SK-N-SH treated with all-trans-retinoic acid at 6 μM for 48 hours (cell line): ENCODE measurements around the gene CDCA8.
A peak's percentile ranks its signal among the peaks of the same experiment; 100 is the strongest.

ENCODE experiments used
- ATAC-seq: fragments of 200-7000 bp; cut with Tn5 transposase; 3 replicates; pipeline ENCODE4 v1.9.1; 2020; ENCODE audit warnings: mild to moderate bottlenecking, moderate library complexity
- ARNTL ChIP-seq: fragments of 450-650 bp; formaldehyde crosslinking; IDR thresholded peaks from 2 replicates; pipeline ENCODE4 v1.5.0; 2020; ENCODE audit warnings: low read depth, mild to moderate bottlenecking, moderate library complexity, borderline replicate concordance
- BACH2 ChIP-seq: fragments of 250-450 bp; sonication (Bioruptor Pico); IDR thresholded peaks from 2 replicates; pipeline ENCODE4 v1.9.0; 2021; ENCODE audit warnings: mild to moderate bottlenecking, borderline replicate concordance
- CSRNP3 ChIP-seq: fragments of 250-450 bp; sonication (Bioruptor Pico); IDR thresholded peaks from 2 replicates; pipeline ENCODE4 v1.5.1; 2021; ENCODE audit warnings: mild to moderate bottlenecking, moderate library complexity
- ESRRG ChIP-seq: fragments of 250-450 bp; sonication (Bioruptor Pico); IDR thresholded peaks from 2 replicates; pipeline ENCODE4 v1.6.1; 2021; ENCODE audit warnings: mild to moderate bottlenecking
- GLIS3 ChIP-seq: fragments of 250-450 bp; sonication (Bioruptor Pico); IDR thresholded peaks from 2 replicates; pipeline ENCODE4 v1.5.0; 2020; ENCODE audit warnings: mild to moderate bottlenecking, moderate library complexity
- ISL1 ChIP-seq: fragments of 250-450 bp; sonication (Bioruptor Pico); IDR thresholded peaks from 2 replicates; pipeline ENCODE4 v2.1.2; 2022; ENCODE audit warnings: mild to moderate bottlenecking, moderate library complexity
- OSR1 ChIP-seq: fragments of 250-450 bp; sonication (Bioruptor Pico); IDR thresholded peaks from 2 replicates; pipeline ENCODE4 v1.8.0; 2022; ENCODE audit warnings: moderate library complexity, mild to moderate bottlenecking, inconsistent platforms
- PPARA ChIP-seq: fragments of 250-450 bp; sonication (Bioruptor Pico); IDR thresholded peaks from 2 replicates; pipeline ENCODE4 v1.5.0; 2020; ENCODE audit warnings: mild to moderate bottlenecking, borderline replicate concordance
- RARB ChIP-seq: fragments of 250-450 bp; sonication (Bioruptor Pico); IDR thresholded peaks from 2 replicates; pipeline ENCODE4 v1.8.0; 2021; ENCODE audit warnings: mild to moderate bottlenecking, moderate library complexity
- SNAI2 ChIP-seq: fragments of 250-450 bp; sonication (Bioruptor Pico); IDR thresholded peaks from 2 replicates; pipeline ENCODE4 v1.5.0; 2020; ENCODE audit warnings: mild to moderate bottlenecking, moderate library complexity
- TCF4 ChIP-seq: fragments of 250-450 bp; sonication (Bioruptor Pico); IDR thresholded peaks from 2 replicates; pipeline ENCODE4 v1.8.0; 2021; ENCODE audit warnings: mild to moderate bottlenecking, moderate library complexity, borderline replicate concordance
- TOX ChIP-seq: fragments of 250-450 bp; sonication (Bioruptor Pico); IDR thresholded peaks from 2 replicates; pipeline ENCODE4 v1.8.0; 2021; ENCODE audit warnings: mild to moderate bottlenecking, moderate library complexity, borderline replicate concordance
- ZC3H10 ChIP-seq: fragments of 250-450 bp; sonication (Bioruptor Pico); IDR thresholded peaks from 2 replicates; pipeline ENCODE4 v1.5.1; 2021; ENCODE audit warnings: mild to moderate bottlenecking, moderate library complexity
- ZFP3 ChIP-seq: fragments of 250-450 bp; sonication (Bioruptor Pico); IDR thresholded peaks from 2 replicates; pipeline ENCODE4 v1.5.0; 2020; ENCODE audit warnings: mild to moderate bottlenecking, moderate library complexity
- ZFP30 ChIP-seq: fragments of 450-650 bp; formaldehyde crosslinking; IDR thresholded peaks from 2 replicates; pipeline ENCODE4 v1.5.0; 2022; ENCODE audit warnings: mild to moderate bottlenecking, moderate library complexity
- ZNF565 ChIP-seq: fragments of 450-650 bp; formaldehyde crosslinking; conservative IDR thresholded peaks from 2 replicates; pipeline ENCODE4 v1.5.0; 2020; ENCODE audit warnings: low read depth, mild to moderate bottlenecking, moderate library complexity
- ZNF70 ChIP-seq: fragments of 450-650 bp; formaldehyde crosslinking; IDR thresholded peaks from 2 replicates; pipeline ENCODE4 v1.5.0; 2020; ENCODE audit warnings: mild to moderate bottlenecking, moderate library complexity
- ZNF8 ChIP-seq: fragments of 450-650 bp; formaldehyde crosslinking; IDR thresholded peaks from 2 replicates; pipeline ENCODE4 v1.5.0; 2020; ENCODE audit warnings: mild to moderate bottlenecking, moderate library complexity
- TF ChIP-seq, protein P1 (sequence below): fragments of 250-450 bp; sonication (Bioruptor Pico); IDR thresholded peaks from 2 replicates; pipeline ENCODE4 v1.8.0; 2020; ENCODE audit warnings: mild to moderate bottlenecking, moderate library complexity, borderline replicate concordance
- TF ChIP-seq, protein P2 (sequence below): fragments of 250-450 bp; sonication (Bioruptor Pico); IDR thresholded peaks from 2 replicates; pipeline ENCODE4 v1.5.0; 2020; ENCODE audit warnings: mild to moderate bottlenecking, moderate library complexity
- TF ChIP-seq, protein P3 (sequence below): fragments of 250-450 bp; sonication (Bioruptor Pico); IDR thresholded peaks from 2 replicates; pipeline ENCODE4 v1.5.1; 2020; ENCODE audit warnings: low read depth, mild to moderate bottlenecking, moderate library complexity
- TF ChIP-seq, protein P4 (sequence below): fragments of 250-450 bp; sonication (Bioruptor Pico); IDR thresholded peaks from 2 replicates; pipeline ENCODE4 v1.8.0; 2021; ENCODE audit warnings: low read depth, mild to moderate bottlenecking, moderate library complexity, borderline replicate concordance

Gene CDCA8

GRCh38 chr1:37692078-37692833 is at the start of gene CDCA8:
Gene CDCA8 (plus strand): TSS chr1:37692516. CDS start chr1:37692691, 175 bp downstream.
- peak; percentile 92 for ATAC-seq
- TF ChIP-seq, protein P1, sequence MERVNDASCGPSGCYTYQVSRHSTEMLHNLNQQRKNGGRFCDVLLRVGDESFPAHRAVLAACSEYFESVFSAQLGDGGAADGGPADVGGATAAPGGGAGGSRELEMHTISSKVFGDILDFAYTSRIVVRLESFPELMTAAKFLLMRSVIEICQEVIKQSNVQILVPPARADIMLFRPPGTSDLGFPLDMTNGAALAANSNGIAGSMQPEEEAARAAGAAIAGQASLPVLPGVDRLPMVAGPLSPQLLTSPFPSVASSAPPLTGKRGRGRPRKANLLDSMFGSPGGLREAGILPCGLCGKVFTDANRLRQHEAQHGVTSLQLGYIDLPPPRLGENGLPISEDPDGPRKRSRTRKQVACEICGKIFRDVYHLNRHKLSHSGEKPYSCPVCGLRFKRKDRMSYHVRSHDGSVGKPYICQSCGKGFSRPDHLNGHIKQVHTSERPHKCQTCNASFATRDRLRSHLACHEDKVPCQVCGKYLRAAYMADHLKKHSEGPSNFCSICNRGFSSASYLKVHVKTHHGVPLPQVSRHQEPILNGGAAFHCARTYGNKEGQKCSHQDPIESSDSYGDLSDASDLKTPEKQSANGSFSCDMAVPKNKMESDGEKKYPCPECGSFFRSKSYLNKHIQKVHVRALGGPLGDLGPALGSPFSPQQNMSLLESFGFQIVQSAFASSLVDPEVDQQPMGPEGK (CRISPR knock-in tag): no peak
- TF ChIP-seq ZNF8 (CRISPR knock-in tag) (no peak), ESRRG (CRISPR knock-in tag) (no peak), TOX (CRISPR knock-in tag) (no peak), ZC3H10 (CRISPR knock-in tag) (no peak), SNAI2 (CRISPR knock-in tag) (no peak), ARNTL (CRISPR knock-in tag) (no peak), TCF4 (no peak), CSRNP3 (no peak), PPARA (CRISPR knock-in tag) (no peak), OSR1 (CRISPR knock-in tag) (no peak), ZNF70 (CRISPR knock-in tag) (no peak), ZFP3 (CRISPR knock-in tag) (no peak), ZNF565 (CRISPR knock-in tag) (no peak), RARB (no peak), ZFP30 (no peak), ISL1 (no peak)
- TF ChIP-seq, protein P2, sequence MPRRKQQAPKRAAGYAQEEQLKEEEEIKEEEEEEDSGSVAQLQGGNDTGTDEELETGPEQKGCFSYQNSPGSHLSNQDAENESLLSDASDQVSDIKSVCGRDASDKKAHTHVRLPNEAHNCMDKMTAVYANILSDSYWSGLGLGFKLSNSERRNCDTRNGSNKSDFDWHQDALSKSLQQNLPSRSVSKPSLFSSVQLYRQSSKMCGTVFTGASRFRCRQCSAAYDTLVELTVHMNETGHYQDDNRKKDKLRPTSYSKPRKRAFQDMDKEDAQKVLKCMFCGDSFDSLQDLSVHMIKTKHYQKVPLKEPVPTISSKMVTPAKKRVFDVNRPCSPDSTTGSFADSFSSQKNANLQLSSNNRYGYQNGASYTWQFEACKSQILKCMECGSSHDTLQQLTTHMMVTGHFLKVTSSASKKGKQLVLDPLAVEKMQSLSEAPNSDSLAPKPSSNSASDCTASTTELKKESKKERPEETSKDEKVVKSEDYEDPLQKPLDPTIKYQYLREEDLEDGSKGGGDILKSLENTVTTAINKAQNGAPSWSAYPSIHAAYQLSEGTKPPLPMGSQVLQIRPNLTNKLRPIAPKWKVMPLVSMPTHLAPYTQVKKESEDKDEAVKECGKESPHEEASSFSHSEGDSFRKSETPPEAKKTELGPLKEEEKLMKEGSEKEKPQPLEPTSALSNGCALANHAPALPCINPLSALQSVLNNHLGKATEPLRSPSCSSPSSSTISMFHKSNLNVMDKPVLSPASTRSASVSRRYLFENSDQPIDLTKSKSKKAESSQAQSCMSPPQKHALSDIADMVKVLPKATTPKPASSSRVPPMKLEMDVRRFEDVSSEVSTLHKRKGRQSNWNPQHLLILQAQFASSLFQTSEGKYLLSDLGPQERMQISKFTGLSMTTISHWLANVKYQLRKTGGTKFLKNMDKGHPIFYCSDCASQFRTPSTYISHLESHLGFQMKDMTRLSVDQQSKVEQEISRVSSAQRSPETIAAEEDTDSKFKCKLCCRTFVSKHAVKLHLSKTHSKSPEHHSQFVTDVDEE (CRISPR knock-in tag): no peak; the same call in 1 of the 2 replicates
- TF ChIP-seq, protein P3, sequence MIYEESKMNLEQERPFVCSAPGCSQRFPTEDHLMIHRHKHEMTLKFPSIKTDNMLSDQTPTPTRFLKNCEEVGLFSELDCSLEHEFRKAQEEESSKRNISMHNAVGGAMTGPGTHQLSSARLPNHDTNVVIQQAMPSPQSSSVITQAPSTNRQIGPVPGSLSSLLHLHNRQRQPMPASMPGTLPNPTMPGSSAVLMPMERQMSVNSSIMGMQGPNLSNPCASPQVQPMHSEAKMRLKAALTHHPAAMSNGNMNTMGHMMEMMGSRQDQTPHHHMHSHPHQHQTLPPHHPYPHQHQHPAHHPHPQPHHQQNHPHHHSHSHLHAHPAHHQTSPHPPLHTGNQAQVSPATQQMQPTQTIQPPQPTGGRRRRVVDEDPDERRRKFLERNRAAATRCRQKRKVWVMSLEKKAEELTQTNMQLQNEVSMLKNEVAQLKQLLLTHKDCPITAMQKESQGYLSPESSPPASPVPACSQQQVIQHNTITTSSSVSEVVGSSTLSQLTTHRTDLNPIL: no peak
- TF ChIP-seq, protein P4, sequence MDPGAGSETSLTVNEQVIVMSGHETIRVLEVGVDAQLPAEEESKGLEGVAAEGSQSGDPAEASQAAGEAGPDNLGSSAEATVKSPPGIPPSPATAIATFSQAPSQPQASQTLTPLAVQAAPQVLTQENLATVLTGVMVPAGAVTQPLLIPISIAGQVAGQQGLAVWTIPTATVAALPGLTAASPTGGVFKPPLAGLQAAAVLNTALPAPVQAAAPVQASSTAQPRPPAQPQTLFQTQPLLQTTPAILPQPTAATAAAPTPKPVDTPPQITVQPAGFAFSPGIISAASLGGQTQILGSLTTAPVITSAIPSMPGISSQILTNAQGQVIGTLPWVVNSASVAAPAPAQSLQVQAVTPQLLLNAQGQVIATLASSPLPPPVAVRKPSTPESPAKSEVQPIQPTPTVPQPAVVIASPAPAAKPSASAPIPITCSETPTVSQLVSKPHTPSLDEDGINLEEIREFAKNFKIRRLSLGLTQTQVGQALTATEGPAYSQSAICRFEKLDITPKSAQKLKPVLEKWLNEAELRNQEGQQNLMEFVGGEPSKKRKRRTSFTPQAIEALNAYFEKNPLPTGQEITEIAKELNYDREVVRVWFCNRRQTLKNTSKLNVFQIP: no peak

- TF ChIP-seq ESRRG (CRISPR knock-in tag) (no peak), PPARA (CRISPR knock-in tag) (no peak), GLIS3 (CRISPR knock-in tag) (no peak), BACH2 (CRISPR knock-in tag) (no peak), OSR1 (CRISPR knock-in tag) (no peak)
- no peak for ATAC-seq
These were observed 45.0 kb upstream of the CDCA8 start for GRCh38 chr1:37647281-37647680.

GRCh38 chr1:37650173-37650572 is 42.1 kb upstream of the CDCA8 start:
- TF ChIP-seq ZFP30: no peak
- TF ChIP-seq, protein P1 (CRISPR knock-in tag): no peak
- no peak for TF ChIP-seq PPARA (CRISPR knock-in tag)
- no peak for TF ChIP-seq ISL1
- TF ChIP-seq OSR1 (CRISPR knock-in tag): no peak
- no peak for TF ChIP-seq ZNF565 (CRISPR knock-in tag)
- TF ChIP-seq, protein P2 (CRISPR knock-in tag): no peak
- TF ChIP-seq ZNF70 (CRISPR knock-in tag): no peak
- no peak for TF ChIP-seq ESRRG (CRISPR knock-in tag)
- TF ChIP-seq GLIS3 (CRISPR knock-in tag): no peak
- no peak for TF ChIP-seq ZC3H10 (CRISPR knock-in tag)
- TF ChIP-seq TCF4: no peak
- no peak for ATAC-seq
